GM21723 (cell line): Measurements from ENCODE around the gene PAPSS1.

ENCODE experiments used
- ATAC-seq: cut with Tn5 transposase; IDR thresholded peaks from one replicate; pipeline ENCODE4 v1.9.1; 2021; ENCODE audit warnings: mild to moderate bottlenecking, moderate library complexity; ENCODE audit not compliant: unreplicated experiment

PAPSS1 gene

DNA sequence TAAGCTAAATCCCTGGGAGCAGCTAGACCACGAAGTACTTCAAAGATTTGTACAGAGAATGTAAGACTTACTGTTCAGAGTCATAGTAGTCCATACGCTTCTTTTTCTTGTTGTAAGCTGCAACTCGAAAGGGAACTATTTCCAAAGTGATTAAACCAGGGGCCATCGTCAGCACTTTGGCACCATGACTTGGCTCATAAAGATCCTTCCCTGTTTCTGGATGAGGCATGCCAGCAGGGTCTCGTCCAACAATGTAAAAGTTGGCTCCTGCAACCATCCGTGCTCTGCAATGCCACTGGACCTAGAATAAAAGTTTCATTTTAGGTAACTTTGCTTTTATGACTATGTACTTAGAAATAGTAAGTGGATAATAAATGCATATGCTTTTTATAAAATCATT lies 88.5 kb downstream of the PAPSS1 start:
- ATAC-seq, result no peak

GRCh38 chr4:107630185-107630705 lies 89.8 kb downstream of the PAPSS1 start:
- ATAC-seq, result no peak

GRCh38 chr4:107629318-107629717 lies 90.7 kb downstream of the PAPSS1 start:
- ATAC-seq, result no peak

DNA sequence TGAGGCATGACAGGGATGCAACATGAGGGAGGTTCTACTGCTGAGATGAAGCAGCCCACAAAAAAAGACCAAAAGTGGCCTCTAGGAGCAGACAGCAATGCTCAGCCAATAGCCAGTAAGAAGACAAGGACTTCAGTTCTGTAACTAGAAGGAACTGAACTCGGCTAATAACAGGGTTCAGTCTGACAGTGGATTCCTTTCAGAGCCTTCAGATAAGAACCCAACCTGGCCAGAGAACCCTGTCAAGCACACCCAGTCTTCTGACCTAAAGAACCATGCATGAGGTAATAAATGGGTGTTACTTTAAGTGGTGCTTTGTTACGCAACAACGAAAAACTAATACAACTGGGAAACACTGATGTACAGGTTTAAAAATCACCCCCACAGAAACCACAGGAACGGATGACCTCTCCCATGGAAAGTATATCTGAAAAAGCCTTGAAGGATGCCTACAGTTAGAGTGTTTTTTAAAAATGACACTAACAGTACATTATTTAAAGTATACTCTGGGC lies 94.6 kb downstream of the PAPSS1 start:
- ATAC-seq, result no peak

DNA sequence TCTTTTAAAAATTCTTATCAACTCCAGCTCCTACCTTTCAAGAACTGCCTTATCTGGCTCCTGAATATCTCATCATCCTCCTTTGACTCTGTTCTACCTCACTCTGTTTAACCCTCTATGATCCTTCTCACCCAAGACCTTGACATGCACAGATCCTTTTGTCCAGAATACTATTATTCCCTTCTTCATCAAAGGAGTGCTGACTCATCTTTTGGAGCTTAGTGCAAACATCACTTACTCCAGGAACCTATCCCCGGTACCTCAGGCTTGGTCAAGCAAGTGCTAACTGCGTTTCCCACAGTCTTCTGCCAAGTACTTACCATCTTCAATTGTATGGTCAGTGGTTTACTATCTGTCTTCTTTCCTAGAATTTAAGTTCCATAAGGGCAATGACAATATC lies 96.0 kb downstream of the PAPSS1 start:
- ATAC-seq, result no peak

- ATAC-seq, result no peak
These were observed 98.0 kb downstream of the PAPSS1 start for GRCh38 chr4:107622006-107622405.

DNA sequence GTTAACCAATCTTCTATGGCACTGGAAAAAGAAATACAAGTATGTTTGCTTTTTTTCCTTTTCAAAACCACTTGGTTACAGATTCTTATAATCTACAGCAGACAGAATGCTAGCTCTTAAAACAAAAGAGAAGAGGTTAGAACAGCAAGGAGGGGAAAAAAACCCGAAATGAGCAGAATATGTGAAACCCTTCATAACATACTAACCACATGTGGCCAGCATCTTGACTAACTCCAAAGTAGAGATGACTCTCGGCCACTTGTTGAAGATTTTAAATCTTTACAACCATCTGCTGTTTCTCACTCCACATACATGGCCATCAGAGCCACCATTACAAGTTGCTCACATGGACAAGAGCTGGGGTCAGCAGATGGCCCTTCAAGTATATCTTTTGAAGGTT lies 100.3 kb downstream of the PAPSS1 start:
- no peak for ATAC-seq

- ATAC-seq, result no peak
These were observed 101.0 kb downstream of the PAPSS1 start for GRCh38 chr4:107619066-107619465.

DNA sequence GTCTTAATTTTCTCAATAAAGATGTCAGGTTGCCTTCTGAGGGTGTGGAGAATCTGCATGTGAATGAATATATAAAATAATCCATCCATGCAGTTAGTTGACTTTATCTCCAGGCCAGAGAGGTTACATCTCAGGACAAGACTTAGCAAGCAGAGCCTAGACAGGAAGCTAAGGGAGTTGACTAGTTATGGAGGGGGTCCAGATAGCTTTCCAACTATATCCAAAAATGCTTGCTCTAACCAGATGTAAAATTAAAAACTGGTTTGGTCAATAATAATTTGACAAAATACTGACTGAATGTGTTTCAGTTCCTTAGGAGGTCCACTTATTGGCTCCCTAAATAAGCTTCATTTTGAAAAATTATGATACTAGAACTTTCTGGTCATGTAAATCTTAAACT lies 101.4 kb downstream of the PAPSS1 start:
- no peak for ATAC-seq

DNA sequence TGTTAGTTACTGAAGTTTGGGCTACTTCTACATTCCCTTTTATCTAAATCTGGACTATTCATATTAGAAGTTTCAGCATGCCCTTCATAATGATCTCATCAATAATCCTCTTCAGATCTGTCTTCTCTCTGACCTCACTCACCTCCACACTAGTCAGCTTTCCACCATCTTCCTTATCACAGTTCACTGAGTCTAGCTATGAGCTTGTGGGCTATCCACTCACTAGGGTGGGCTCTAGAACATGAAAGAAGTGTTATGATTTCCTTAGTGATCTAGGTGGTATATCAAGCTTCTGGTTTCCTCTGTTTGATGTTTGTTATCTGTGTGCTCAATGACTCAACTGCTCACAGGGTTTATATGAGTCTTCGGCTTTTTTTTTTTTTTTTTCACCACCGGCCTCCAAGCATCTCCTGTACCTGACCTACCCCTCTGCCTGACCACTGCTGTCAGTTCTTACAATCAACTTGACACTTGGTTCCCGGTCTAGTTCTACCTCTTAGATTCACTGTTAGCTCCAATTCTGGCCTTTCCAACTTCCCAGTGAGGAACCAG lies 103.1 kb downstream of the PAPSS1 start:
- no peak for ATAC-seq

GRCh38 chr4:107615809-107616208 lies 104.2 kb downstream of the PAPSS1 start:
- no peak for ATAC-seq

GRCh38 chr4:107603430-107603829 lies 116.6 kb downstream of the PAPSS1 start:
- ATAC-seq, result no peak

- ATAC-seq, result no peak
These were observed 119.1 kb downstream of the PAPSS1 start for GRCh38 chr4:107600983-107601382.

- ATAC-seq, result no peak
These were observed 119.6 kb downstream of the PAPSS1 start for GRCh38 chr4:107600436-107600835.

DNA sequence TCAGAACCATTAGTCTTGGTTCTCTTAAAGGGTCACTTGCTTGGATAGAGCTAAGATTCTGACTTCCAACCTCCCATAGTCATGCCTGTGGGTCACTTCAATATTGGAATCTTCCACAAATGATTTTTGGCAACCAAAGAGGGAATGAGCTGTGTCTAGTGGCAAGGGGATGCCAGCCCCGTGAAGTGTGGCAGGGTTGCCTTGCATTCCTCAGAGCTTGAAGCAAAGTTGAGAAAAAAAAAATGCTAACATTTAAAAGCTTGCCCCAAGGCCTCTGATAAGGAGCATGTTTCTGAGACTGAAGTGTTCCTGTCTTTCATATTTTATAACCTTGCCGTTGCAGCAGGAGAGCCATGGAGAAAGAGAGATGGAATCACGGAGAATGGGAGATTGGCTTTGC lies 120.2 kb downstream of the PAPSS1 start:
- no peak for ATAC-seq

- ATAC-seq, result no peak
These were observed 126.8 kb downstream of the PAPSS1 start for GRCh38 chr4:107593230-107593629.

GRCh38 chr4:107592519-107592918 lies 127.5 kb downstream of the PAPSS1 start:
- peak; percentile 95 for ATAC-seq

GRCh38 chr4:107589269-107589668 lies 130.8 kb downstream of the PAPSS1 start:
- ATAC-seq, result no peak

GRCh38 chr4:107586371-107586770 lies 133.7 kb downstream of the PAPSS1 start:
- ATAC-seq, result no peak

DNA sequence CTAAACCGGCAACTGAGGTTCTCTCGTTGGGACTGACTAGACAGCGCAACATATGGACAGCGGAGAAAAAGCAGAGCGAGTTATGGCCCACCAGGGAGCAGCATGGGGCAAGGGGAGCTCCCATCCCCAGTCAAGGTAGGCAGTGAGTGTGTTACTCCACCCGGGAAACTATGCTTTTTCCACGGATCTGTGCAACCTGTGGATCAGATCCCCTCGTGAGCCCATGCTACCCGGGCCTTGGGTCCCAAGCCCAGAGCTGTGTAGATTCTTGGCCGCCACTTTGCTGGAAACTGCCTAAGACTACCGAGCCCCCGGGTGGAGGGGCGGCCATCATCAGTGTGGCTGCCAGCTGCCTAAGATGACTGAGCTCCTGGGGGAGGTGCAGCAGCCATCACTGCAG lies 140.9 kb downstream of the PAPSS1 start:
- ATAC-seq, result no peak

DNA sequence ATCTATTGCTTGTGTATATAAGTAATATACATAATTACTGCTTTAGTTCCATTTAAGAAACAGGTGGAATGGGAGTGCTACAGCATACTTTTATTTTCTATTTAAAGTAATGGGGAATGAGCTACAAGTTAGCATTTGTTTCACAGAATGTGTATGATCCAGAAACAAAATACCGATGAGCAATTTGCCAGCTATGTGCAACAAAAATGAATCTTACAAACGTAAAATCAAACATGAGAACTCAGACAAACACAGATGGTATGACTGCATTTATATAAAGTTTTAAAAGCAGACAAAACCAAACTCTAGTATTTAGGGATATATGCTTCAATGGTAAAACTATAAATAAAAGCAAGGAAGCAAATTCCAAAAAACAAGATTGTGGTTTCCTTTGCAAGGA lies 141.7 kb downstream of the PAPSS1 start:
- ATAC-seq, result no peak

DNA sequence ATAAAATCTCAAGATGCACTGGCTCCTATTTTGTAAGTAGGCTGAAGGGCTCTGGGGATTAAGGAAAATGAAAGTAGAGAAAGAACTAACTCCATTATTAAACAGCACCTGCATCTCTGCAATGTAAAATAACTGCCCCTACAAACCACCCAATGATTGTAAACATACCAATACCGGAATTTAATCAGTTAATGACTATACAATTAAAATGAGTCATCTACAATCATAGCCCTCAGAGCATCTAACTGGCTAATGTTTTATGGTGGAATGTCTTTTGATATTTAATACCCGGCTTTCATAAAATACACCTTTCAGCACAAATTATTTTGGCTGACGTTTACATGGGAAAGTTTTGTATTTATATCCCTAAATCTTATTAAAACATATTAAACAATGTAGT lies 142.3 kb downstream of the PAPSS1 start:
- no peak for ATAC-seq

GRCh38 chr4:107575243-107575642 lies 144.8 kb downstream of the PAPSS1 start:
- no peak for ATAC-seq
